Brain microvascular endothelial cell (primary cell): ENCODE results near the gene ERLIN1.

ENCODE experiments used
- DNase-seq: peaks from one replicate; pipeline ENCODE4 v3.0.0-alpha.2; 2020
- H3K27ac ChIP-seq: fragments of 250-450 bp; sonication (Bioruptor Pico); 2 replicates; pipeline ENCODE4 v1.5.1; 2020; ENCODE audit warnings: mild to moderate bottlenecking, moderate library complexity
- H3K27me3 ChIP-seq: fragments of 250-450 bp; sonication (Bioruptor Pico); replicated peaks from 2 replicates; pipeline ENCODE4 v1.5.1; 2020; ENCODE audit warnings: mild to moderate bottlenecking
- H3K36me3 ChIP-seq: fragments of 250-450 bp; sonication (Bioruptor Pico); replicated peaks from 2 replicates; pipeline ENCODE4 v1.5.1; 2020; ENCODE audit warnings: mild to moderate bottlenecking
- H3K4me3 ChIP-seq: 2 replicates; pipeline ENCODE4 v1.5.1; 2011; ENCODE audit warnings: low read depth, mild to moderate bottlenecking, control low read depth, low read length, moderate library complexity
- in situ Hi-C: cut with HindIII; loops from 2 replicates; pipeline ENCODE4 v1.10.0; 2017; ENCODE audit warnings: low sequenced_read_pairs, low pct_ligation_motif_present
- TF ChIP-seq, protein P1 (sequence below): IDR thresholded peaks from 2 replicates; pipeline ENCODE4 v1.5.1; 2011; ENCODE audit warnings: low read depth, mild to moderate bottlenecking, moderate library complexity, low read length, control low read depth, inconsistent platforms; ENCODE audit errors: missing control alignments

The ERLIN1 gene

GRCh38 chr10:100182281-100182680 lies 3.5 kb downstream of the ERLIN1 start:
- DNase-seq = no peak
- in situ Hi-C loops = no loop called here
- no peaks in the 10 kb centered on the region for H3K27me3 ChIP-seq
- H3K4me3 ChIP-seq = no peak overlapping the region
- H3K27ac ChIP-seq = no peak overlapping the region
- TF ChIP-seq, protein P1, sequence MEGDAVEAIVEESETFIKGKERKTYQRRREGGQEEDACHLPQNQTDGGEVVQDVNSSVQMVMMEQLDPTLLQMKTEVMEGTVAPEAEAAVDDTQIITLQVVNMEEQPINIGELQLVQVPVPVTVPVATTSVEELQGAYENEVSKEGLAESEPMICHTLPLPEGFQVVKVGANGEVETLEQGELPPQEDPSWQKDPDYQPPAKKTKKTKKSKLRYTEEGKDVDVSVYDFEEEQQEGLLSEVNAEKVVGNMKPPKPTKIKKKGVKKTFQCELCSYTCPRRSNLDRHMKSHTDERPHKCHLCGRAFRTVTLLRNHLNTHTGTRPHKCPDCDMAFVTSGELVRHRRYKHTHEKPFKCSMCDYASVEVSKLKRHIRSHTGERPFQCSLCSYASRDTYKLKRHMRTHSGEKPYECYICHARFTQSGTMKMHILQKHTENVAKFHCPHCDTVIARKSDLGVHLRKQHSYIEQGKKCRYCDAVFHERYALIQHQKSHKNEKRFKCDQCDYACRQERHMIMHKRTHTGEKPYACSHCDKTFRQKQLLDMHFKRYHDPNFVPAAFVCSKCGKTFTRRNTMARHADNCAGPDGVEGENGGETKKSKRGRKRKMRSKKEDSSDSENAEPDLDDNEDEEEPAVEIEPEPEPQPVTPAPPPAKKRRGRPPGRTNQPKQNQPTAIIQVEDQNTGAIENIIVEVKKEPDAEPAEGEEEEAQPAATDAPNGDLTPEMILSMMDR = no peak
- no peaks in the 10 kb centered on the region for H3K36me3 ChIP-seq

GRCh38 chr10:100175875-100176274 lies 10.0 kb downstream of the ERLIN1 start:
- no peak overlapping the region for H3K4me3 ChIP-seq
- TF ChIP-seq, protein P1 = no peak
- H3K27ac ChIP-seq = no peak overlapping the region
- DNase-seq = no peak
- in situ Hi-C loops = no loop called here
- H3K27me3 ChIP-seq = no peaks in the 10 kb centered on the region
- H3K36me3 ChIP-seq = peaks cover 15% of the 10 kb centered on the region

GRCh38 chr10:100174699-100175677 lies 10.8 kb downstream of the ERLIN1 start:
- TF ChIP-seq, protein P1 = no peak
- Histone ChIP-seq H3K36me3 (peaks cover 15% of the 10 kb centered on the region), H3K4me3 (no peak overlapping the region), H3K27me3 (no peaks in the 10 kb centered on the region), H3K27ac (no peak overlapping the region)
- in situ Hi-C loops = loop anchor here (25.0 kb wide), 1 partner anchor 338 kb away; no protein-coding TSS in a partner anchor
- DNase-seq = no peak

DNA sequence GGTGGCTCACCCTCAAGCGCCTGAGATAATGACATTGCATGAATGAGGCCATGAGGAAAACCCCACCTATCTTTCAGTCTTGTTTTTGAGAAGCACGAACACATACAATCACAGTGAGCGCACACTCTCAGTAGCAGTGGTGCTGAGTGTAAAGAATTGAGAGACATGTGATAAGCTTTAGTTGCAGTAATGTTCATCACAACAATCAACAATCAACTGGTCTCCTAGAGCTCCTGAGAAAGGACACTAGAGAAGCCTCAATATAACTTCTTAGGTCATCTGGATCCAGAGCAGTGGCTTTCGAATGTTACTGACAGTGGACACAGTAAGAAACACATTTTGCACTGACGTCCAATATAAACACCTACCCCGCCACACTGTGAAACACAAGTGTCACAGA lies 12.8 kb downstream of the ERLIN1 start:
- Histone ChIP-seq H3K27ac (no peak overlapping the region), H3K4me3 (no peak overlapping the region), H3K36me3 (peaks cover 15% of the 10 kb centered on the region), H3K27me3 (no peaks in the 10 kb centered on the region)
- in situ Hi-C loops = loop anchor here (25.0 kb wide), 1 partner anchor 336 kb away; no protein-coding TSS in a partner anchor
- no peak for DNase-seq
- TF ChIP-seq, protein P1 = no peak

DNA sequence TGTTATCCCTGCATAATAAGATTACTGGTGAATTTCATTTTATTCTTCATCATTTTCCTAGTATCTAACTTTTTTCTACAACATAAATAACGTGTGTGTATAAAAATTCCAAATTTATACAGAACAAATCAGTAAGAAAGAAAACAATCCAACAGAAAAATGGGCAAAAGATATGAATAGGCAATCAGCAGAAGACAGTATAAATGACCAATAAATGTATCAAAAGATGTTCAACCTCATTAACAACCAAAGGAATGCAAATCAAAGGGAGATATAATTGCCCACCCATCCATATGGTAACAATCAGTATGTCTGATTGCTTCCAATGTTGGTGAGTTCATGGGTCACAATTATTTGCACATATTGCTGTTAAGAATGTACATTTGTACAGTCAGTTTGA lies 13.5 kb downstream of the ERLIN1 start:
- no peak overlapping the region for H3K4me3 ChIP-seq
- TF ChIP-seq, protein P1 = no peak
- H3K27ac ChIP-seq = no peak overlapping the region
- H3K27me3 ChIP-seq = no peaks in the 10 kb centered on the region
- H3K36me3 ChIP-seq = peaks cover 15% of the 10 kb centered on the region
- DNase-seq = no peak
- in situ Hi-C loops = loop anchor here (25.0 kb wide), 1 partner anchor 335 kb away; no protein-coding TSS in a partner anchor
